ENCODE measurements around the gene MYH10. TPM values are rescaled to one million over a fixed set of nuclear protein-coding genes. Genes with fewer than 3 reads are reported as not detected.
A peak's percentile ranks its signal among the peaks of the same experiment; 100 is the strongest.

The MYH10 gene
- total RNA-seq, 4 donors from 2014 or later, result 29.3 to 50.0 (median 35.4) TPM

GRCh38 chr17:8464941-8465340 lies 165.6 kb downstream of the MYH10 start:
- TF ChIP-seq POLR2A (IDR thresholded peaks at IDR 0.05) (no peak), CTCF (IDR thresholded peaks at IDR 0.05) (no peak), EP300 (IDR thresholded peaks at IDR 0.05) (no peak)
- Histone ChIP-seq H3K27me3 (no peaks in the 10 kb centered on the region), H3K36me3 (peaks cover 0 to 72% (median 3%) of the 10 kb centered on the region in 3 donors), H3K9me3 (no peaks in the 10 kb centered on the region), H3K4me3 (no peak overlapping the region), H3K4me1 (peaks cover 0 to 58% (median 17%) of the 10 kb centered on the region in 4 donors), H3K27ac (peak overlapping the region in 1 of 4 donors; percentile 29)
- DNase-seq (ENCODE audit: low spot score in 2 of 2), result no peak
- 58 to 59% methylated on average over 3 to 4 of the region's 4 CpGs for WGBS, 2 donors

GRCh38 chr17:8463099-8463498 lies 167.4 kb downstream of the MYH10 start:
- Histone ChIP-seq H3K36me3 (peaks cover 0 to 79% (median 3%) of the 10 kb centered on the region in 3 donors), H3K27ac (no peak overlapping the region), H3K4me3 (no peak overlapping the region), H3K27me3 (no peaks in the 10 kb centered on the region), H3K4me1 (peaks cover 0 to 43% (median 17%) of the 10 kb centered on the region in 4 donors), H3K9me3 (no peaks in the 10 kb centered on the region)
- TF ChIP-seq POLR2A (IDR thresholded peaks at IDR 0.05), result no peak
- no peak for TF ChIP-seq CTCF (IDR thresholded peaks at IDR 0.05)
- TF ChIP-seq EP300 (IDR thresholded peaks at IDR 0.05), result no peak
- WGBS, 2 donors, result 52 to 67% methylated on average over 5 of the region's 5 CpGs
- DNase-seq (ENCODE audit: low spot score in 2 of 2), result no peak

GRCh38 chr17:8462564-8462963 lies 168.0 kb downstream of the MYH10 start:
- Histone ChIP-seq H3K27ac (no peak overlapping the region), H3K9me3 (no peaks in the 10 kb centered on the region), H3K27me3 (no peaks in the 10 kb centered on the region), H3K4me3 (no peak overlapping the region), H3K36me3 (peaks cover 0 to 78% (median 3%) of the 10 kb centered on the region in 3 donors), H3K4me1 (peaks cover 0 to 39% (median 17%) of the 10 kb centered on the region in 4 donors)
- WGBS, 2 donors, result 77 to 80% methylated on average over 5 of the region's 5 CpGs
- DNase-seq (ENCODE audit: low spot score in 2 of 2), result no peak
- TF ChIP-seq CTCF (IDR thresholded peaks at IDR 0.05) (no peak), POLR2A (IDR thresholded peaks at IDR 0.05) (no peak), EP300 (IDR thresholded peaks at IDR 0.05) (no peak)

GRCh38 chr17:8459831-8460230 lies 170.7 kb downstream of the MYH10 start:
- Histone ChIP-seq H3K27ac (no peak overlapping the region), H3K9me3 (no peaks in the 10 kb centered on the region), H3K27me3 (no peaks in the 10 kb centered on the region), H3K36me3 (peaks cover 0 to 93% (median 4%) of the 10 kb centered on the region in 3 donors), H3K4me1 (peaks cover 0 to 12% (median 2%) of the 10 kb centered on the region in 4 donors), H3K4me3 (no peak overlapping the region)
- TF ChIP-seq CTCF (IDR thresholded peaks at IDR 0.05) (no peak), EP300 (IDR thresholded peaks at IDR 0.05) (no peak), POLR2A (IDR thresholded peaks at IDR 0.05) (no peak)
- WGBS, 2 donors, result 90 to 96% methylated on average over 3 of the region's 3 CpGs
- no peak for DNase-seq (ENCODE audit: low spot score in 2 of 2)

- DNase-seq (ENCODE audit: low spot score in 2 of 2), result no peak
- H3K27ac ChIP-seq, result no peak overlapping the region
- H3K4me1 ChIP-seq, result peaks cover 0 to 8% (median 0%) of the 10 kb centered on the region in 4 donors
- no peaks in the 10 kb centered on the region for H3K9me3 ChIP-seq
- H3K36me3 ChIP-seq, result peaks cover 0 to 88% (median 4%) of the 10 kb centered on the region in 3 donors
- no peaks in the 10 kb centered on the region for H3K27me3 ChIP-seq
- 86 to 93% methylated on average over 4 of the region's 4 CpGs for WGBS, 2 donors
- no peak overlapping the region for H3K4me3 ChIP-seq
- TF ChIP-seq EP300 (IDR thresholded peaks at IDR 0.05), result no peak
- TF ChIP-seq CTCF (IDR thresholded peaks at IDR 0.05), result no peak
- no peak for TF ChIP-seq POLR2A (IDR thresholded peaks at IDR 0.05)
Observed at GRCh38 chr17:8459107-8459506, 171.4 kb downstream of the MYH10 start.
